PC-3 (cell line): Measurements from ENCODE around the gene ZDHHC5. TPM values are rescaled to one million over a fixed set of nuclear protein-coding genes. Genes with fewer than 3 reads are reported as not detected.

ENCODE experiments used
- ATAC-seq: fragments of 200-7000 bp; cut with Tn5 transposase; 2 replicates; pipeline ENCODE4 v1.9.1; 2020; ENCODE audit warnings: mild to moderate bottlenecking, moderate library complexity
- BruUV-seq: library from RNA; stranded (reverse); fragments of 400-500 nt; replicated peaks from 2 replicates; lab custom pipeline; 2021; lab: Mats Ljungman, UMichigan
- CTCF ChIA-PET: fragments of 300-600 bp; sonication (Branson Sonifier 250); formaldehyde crosslinking; loops from one replicate; lab custom pipeline; 2022; ENCODE audit warnings: antibody characterized with exemption; lab: Charles Lee
- POLR2A ChIA-PET: fragments of 300-600 bp; sonication (Branson Sonifier 250); formaldehyde crosslinking; loops from one replicate; lab custom pipeline; 2022; ENCODE audit warnings: antibody characterized with exemption; ENCODE audit not compliant: unreplicated experiment; lab: Charles Lee
- DNase-seq: peaks from one replicate; pipeline ENCODE4 v3.0.0-alpha.2; 2015
- H2AFZ ChIP-seq: fragments of 300-600 bp; sonication (generic); 2 replicates; pipeline ENCODE4 v1.6.0; 2016; ENCODE audit warnings: antibody characterized with exemption, low read length
- H3F3A ChIP-seq: fragments of 300-600 bp; sonication (generic); one replicate; pipeline ENCODE4 v1.6.0; 2017; ENCODE audit warnings: antibody characterized with exemption, low read length, control low read depth, mild to moderate bottlenecking; ENCODE audit not compliant: unreplicated experiment
- H3K27ac ChIP-seq: fragments of 300-600 bp; sonication (generic); 2 replicates; pipeline ENCODE4 v1.5.1; 2016; ENCODE audit warnings: mild to moderate bottlenecking, low read length
- H3K27me3 ChIP-seq: fragments of 300-600 bp; sonication (generic); 2 replicates; pipeline ENCODE4 v1.6.1; 2016; ENCODE audit warnings: low read length, mixed read lengths
- H3K36me3 ChIP-seq: fragments of 300-600 bp; sonication (generic); 2 replicates; pipeline ENCODE4 v1.6.1; 2016; ENCODE audit warnings: low read depth, mixed run types, low read length, mixed read lengths
- H3K4me1 ChIP-seq: fragments of 300-600 bp; sonication (generic); 2 replicates; pipeline ENCODE4 v1.5.1; 2016; ENCODE audit warnings: low read length; ENCODE audit not compliant: insufficient read depth
- H3K4me2 ChIP-seq: fragments of 300-600 bp; sonication (generic); 2 replicates; pipeline ENCODE4 v1.6.0; 2016; ENCODE audit warnings: low read length
- H3K4me3 ChIP-seq: fragments of 300-600 bp; sonication (generic); 2 replicates; pipeline ENCODE4 v1.5.1; 2016; ENCODE audit warnings: mild to moderate bottlenecking, low read length, mixed read lengths
- H3K79me2 ChIP-seq: fragments of 300-600 bp; sonication (generic); 2 replicates; pipeline ENCODE4 v1.6.1; 2017; ENCODE audit warnings: low read length, mixed read lengths
- H3K9ac ChIP-seq: fragments of 300-600 bp; sonication (generic); 2 replicates; pipeline ENCODE4 v1.6.0; 2016; ENCODE audit warnings: mild to moderate bottlenecking, low read length
- H3K9me2 ChIP-seq: fragments of 300-600 bp; sonication (generic); replicated peaks from 2 replicates; pipeline ENCODE4 v1.6.1; 2016; ENCODE audit warnings: mixed run types, low read length, mixed read lengths
- H3K9me3 ChIP-seq: fragments of 300-600 bp; sonication (generic); 2 replicates; pipeline ENCODE4 v1.6.1; 2016; ENCODE audit warnings: low read length, mixed read lengths
- H4K20me1 ChIP-seq: fragments of 300-600 bp; sonication (generic); 2 replicates; pipeline ENCODE4 v1.6.1; 2016; ENCODE audit warnings: low read length, mixed read lengths
- EZH2 ChIP-seq: fragments of 300-600 bp; sonication (generic); IDR thresholded peaks from one replicate; pipeline ENCODE4 v1.6.1; 2017; ENCODE audit warnings: antibody characterized with exemption, mild to moderate bottlenecking, low read length; ENCODE audit not compliant: unreplicated experiment
- EZH2phosphoT487 ChIP-seq: fragments of 300-600 bp; sonication (generic); IDR thresholded peaks from 2 replicates; pipeline ENCODE4 v1.6.1; 2018; ENCODE audit warnings: mild to moderate bottlenecking, antibody characterized with exemption, low read length, borderline replicate concordance
- intact Hi-C: fragments of 100-400 bp; cut with micrococcal nuclease; formaldehyde crosslinking; loops from 2 replicates; pipeline ENCODE4 v1.9.0; 2023
- total RNA-seq: library from RNA; depleted of rRNA; stranded (reverse); fragments of >200 nt; gene quantifications from 2 replicates; pipeline ENCODE4 v1.2.3, GENCODE V29; 2014
- TF ChIP-seq, protein P1 (sequence below): fragments of 300-600 bp; sonication (generic); conservative IDR thresholded peaks from 2 replicates; pipeline ENCODE4 v1.5.1; 2017; ENCODE audit warnings: antibody characterized with exemption, low read depth, mild to moderate bottlenecking, low read length

Gene ZDHHC5
- total RNA-seq, 1 experiment from 2014 or later, result 86.7 TPM

DNA sequence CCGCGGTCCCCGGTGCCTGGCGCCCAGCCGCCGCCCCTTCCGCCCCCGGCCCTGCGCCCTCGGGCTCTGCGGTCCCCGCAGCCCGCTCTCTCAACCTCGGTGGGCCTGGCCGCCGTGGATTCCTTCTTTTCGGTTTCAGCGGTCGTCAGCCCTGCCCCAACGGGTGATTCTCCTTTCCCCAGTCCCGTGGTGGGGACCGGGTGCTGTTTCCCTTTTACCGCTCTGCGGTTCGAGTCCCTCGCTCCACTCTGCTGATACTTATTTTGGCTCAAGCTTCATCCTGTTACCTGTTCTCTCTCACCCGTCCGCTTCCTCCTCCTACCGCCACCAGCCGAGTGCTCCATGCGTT lies 494 bp downstream of the ZDHHC5 start:
- Histone ChIP-seq H3K9ac (peak overlapping the region; percentile 93), H3K4me2 (peak overlapping the region; percentile 89), H3K27ac (peak overlapping the region; percentile 88), H3F3A (no peaks in the 10 kb centered on the region), H3K9me2 (no peaks in the 10 kb centered on the region), H3K9me3 (no peaks in the 10 kb centered on the region), H2AFZ (peak overlapping the region; percentile 73), H3K4me3 (peak overlapping the region; percentile 97), H3K4me1 (peaks cover 16% of the 10 kb centered on the region), H3K27me3 (no peaks in the 10 kb centered on the region), H4K20me1 (peaks cover 9% of the 10 kb centered on the region; the same call in 1 of the 2 replicates), H3K36me3 (peaks cover 17% of the 10 kb centered on the region), H3K79me2 (peaks cover 54% of the 10 kb centered on the region)
- TF ChIP-seq EZH2 (no peak), EZH2phosphoT487 (no peak)
- TF ChIP-seq, protein P1, sequence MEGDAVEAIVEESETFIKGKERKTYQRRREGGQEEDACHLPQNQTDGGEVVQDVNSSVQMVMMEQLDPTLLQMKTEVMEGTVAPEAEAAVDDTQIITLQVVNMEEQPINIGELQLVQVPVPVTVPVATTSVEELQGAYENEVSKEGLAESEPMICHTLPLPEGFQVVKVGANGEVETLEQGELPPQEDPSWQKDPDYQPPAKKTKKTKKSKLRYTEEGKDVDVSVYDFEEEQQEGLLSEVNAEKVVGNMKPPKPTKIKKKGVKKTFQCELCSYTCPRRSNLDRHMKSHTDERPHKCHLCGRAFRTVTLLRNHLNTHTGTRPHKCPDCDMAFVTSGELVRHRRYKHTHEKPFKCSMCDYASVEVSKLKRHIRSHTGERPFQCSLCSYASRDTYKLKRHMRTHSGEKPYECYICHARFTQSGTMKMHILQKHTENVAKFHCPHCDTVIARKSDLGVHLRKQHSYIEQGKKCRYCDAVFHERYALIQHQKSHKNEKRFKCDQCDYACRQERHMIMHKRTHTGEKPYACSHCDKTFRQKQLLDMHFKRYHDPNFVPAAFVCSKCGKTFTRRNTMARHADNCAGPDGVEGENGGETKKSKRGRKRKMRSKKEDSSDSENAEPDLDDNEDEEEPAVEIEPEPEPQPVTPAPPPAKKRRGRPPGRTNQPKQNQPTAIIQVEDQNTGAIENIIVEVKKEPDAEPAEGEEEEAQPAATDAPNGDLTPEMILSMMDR, result no peak
- ATAC-seq (peak; percentile 11), DNase-seq (peak; percentile 26)
- intact Hi-C loops, result no loop called here
- ChIA-PET POLR2A (no interaction called here), CTCF (no interaction called here)
- BruUV-seq, result no TSS peak

DNA sequence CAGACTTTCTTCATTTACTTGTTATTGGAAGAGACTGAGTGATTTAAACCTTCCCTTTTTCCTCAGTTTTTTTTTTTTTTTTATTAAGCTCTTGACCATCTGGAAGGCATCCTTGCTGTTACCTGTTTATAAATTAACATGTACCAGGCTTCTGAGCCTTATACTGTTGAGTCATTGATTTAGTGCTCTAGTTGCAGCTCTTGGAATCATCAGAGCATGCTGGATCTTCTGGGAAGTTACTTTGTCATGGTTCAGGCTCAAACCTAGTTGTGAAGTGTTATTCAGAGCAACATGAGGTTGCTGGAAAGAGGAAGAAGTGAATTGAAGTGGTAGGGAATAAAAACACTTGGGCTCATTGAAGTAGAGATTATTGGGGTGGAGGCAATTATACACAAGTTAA lies 6.3 kb downstream of the ZDHHC5 start:
- Histone ChIP-seq H3K9ac (no peak overlapping the region), H3F3A (no peaks in the 10 kb centered on the region), H3K9me2 (no peaks in the 10 kb centered on the region), H3K9me3 (no peaks in the 10 kb centered on the region), H3K4me1 (peaks cover 19% of the 10 kb centered on the region), H3K4me3 (no peak overlapping the region), H3K27ac (no peak overlapping the region), H2AFZ (no peak overlapping the region), H3K79me2 (peaks cover 93% of the 10 kb centered on the region), H3K27me3 (no peaks in the 10 kb centered on the region), H4K20me1 (peaks cover 21% of the 10 kb centered on the region), H3K36me3 (peaks cover 52% of the 10 kb centered on the region), H3K4me2 (no peak overlapping the region)
- ChIA-PET CTCF (no interaction called here), POLR2A (no interaction called here)
- DNase-seq (no peak), ATAC-seq (no peak)
- TF ChIP-seq, protein P1, result no peak
- no peak for TF ChIP-seq EZH2phosphoT487
- no peak for TF ChIP-seq EZH2
- BruUV-seq, result no TSS peak
- intact Hi-C loops, result no loop called here

GRCh38 chr11:57675176-57675941 lies 7.4 kb downstream of the ZDHHC5 start:
- no TSS peak for BruUV-seq
- no peak overlapping the region for H3K27ac ChIP-seq
- TF ChIP-seq EZH2phosphoT487, result no peak
- TF ChIP-seq EZH2, result no peak
- TF ChIP-seq, protein P1, result no peak
- peaks cover 23% of the 10 kb centered on the region for H3K4me1 ChIP-seq
- H2AFZ ChIP-seq, result no peak overlapping the region
- peaks cover 93% of the 10 kb centered on the region for H3K79me2 ChIP-seq
- ATAC-seq, result 0 out of 2 replicates have a peak, but pooled peaks have one; percentile 37
- H4K20me1 ChIP-seq, result peaks cover 25% of the 10 kb centered on the region
- H3K4me2 ChIP-seq, result no peak overlapping the region; the same call in 1 of the 2 replicates
- intact Hi-C loops, result no loop called here
- no peaks in the 10 kb centered on the region for H3F3A ChIP-seq
- peak; percentile 60 for DNase-seq
- H3K36me3 ChIP-seq, result peaks cover 60% of the 10 kb centered on the region
- ChIA-PET CTCF (no interaction called here), POLR2A (no interaction called here)
- H3K4me3 ChIP-seq, result no peak overlapping the region
- H3K9me2 ChIP-seq, result no peaks in the 10 kb centered on the region
- no peak overlapping the region for H3K9ac ChIP-seq
- no peaks in the 10 kb centered on the region for H3K27me3 ChIP-seq
- H3K9me3 ChIP-seq, result no peaks in the 10 kb centered on the region
